Body of pancreas (tissue), 4 donors: ENCODE measurements around the gene LMBR1L.

Experiments
- CTCF ChIP-seq, 7 experiments: fragments of 450-650 bp in 4 of 7; fragments of 200-600 bp in 3 of 7; sonication (generic) in 3 of 7; IDR thresholded peaks; one replicate each; pipeline ENCODE4 v1.5.1; 2016 to 2019; ENCODE audit warnings: antibody characterized with exemption in 7 of 7
- POLR2A ChIP-seq, 3 donors: fragments of 450-650 bp; IDR thresholded peaks; one replicate each; pipeline ENCODE4 v1.6.1; 2016; ENCODE audit warnings: antibody characterized with exemption in 3 of 3, mild to moderate bottlenecking in 2 of 3

DNA sequence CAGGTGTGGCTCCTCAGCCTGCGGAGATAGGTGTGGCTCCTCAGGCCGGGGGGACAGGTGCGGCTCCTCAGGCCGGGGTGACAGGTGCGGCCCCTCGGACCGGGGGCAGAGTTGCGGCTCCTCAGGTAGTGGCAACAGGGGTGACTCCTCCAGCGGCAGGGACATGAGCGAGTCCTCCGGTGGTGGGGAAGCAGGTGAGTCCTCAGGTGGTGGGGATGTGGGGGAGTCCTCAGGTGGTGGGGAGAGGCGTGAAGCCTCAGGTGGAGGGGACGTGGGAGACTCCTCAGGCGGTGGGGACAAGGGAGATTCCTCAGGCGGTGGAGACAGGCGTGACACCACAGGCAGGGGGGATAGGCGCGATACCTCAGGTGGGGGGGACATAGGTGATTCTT, 59.3 kb downstream of the LMBR1L start:
- TF ChIP-seq CTCF (IDR thresholded peaks at IDR 0.05) (no peak), POLR2A (IDR thresholded peaks at IDR 0.05) (no peak)
